T1000 (cell line): ENCODE data around the gene CD302.
"Not testable (repeated sequence)": the region's sequence is repeated elsewhere in the genome, so short reads cannot be mapped to it uniquely, and the experiment has no call there.

Experiments used
- DNase-seq: peaks from one replicate; lab custom pipeline; 2025; ENCODE audit warnings: mixed read lengths; lab: John Stamatoyannopoulos, UW

The CD302 gene

DNA sequence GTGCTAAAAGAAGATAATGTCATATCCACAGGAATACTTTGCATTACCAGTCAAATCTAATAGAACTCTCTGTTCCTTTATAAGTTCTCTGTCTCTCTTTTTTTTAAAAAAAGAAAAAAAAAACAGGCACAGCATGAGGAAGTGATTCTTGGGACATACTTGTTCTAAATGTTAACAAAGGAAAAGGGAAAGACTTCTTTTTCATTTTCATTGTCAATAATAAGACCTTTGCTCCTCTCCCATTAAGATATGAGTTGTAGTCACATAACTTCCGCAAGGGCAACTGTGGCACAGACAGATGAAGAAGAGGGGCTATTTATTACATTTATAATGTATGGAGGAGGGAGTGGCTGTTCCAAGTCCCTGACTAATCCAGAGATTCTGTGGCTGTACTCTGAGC is 4.7 kb downstream of the CD302 start:
- DNase-seq = no peak

DNA sequence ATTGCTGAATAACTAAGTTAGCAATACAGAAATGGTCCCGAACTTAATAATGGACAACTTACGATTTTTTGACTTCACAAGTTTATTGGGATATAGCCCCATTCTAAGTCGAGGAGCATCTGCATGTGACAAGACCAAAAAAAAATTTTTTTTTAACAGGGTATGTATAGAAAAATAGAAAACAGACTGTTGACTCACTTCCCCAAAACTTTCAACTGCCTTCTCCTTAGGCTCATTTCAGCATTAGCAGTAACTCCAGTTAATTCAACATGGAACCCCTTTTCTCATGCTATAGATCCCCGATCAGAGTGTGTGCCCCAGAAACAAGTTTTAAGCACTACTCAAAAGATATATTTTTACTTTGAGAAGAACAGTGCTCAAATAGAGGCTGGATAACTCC is 5.4 kb downstream of the CD302 start:
- no peak for DNase-seq

DNA sequence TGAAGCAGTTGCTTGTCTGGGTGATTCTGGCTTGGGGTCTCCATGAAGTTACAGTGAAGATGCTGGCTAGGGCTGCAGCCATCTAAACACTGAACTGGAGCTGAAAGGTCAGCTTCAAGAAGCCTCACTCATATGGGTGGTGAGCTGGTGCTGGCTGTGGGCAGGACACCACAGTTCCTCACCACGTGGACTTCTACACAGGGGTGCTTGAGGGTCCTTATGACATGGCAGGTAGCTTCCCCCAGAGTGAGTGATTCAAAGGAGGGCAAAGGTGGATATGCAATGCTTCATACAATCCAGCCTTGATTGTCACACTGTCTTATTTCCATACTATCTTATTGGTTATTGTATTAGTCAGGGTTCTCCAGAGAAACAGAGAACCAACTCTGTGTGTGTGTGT is 6.0 kb downstream of the CD302 start:
- DNase-seq = no peak

DNA sequence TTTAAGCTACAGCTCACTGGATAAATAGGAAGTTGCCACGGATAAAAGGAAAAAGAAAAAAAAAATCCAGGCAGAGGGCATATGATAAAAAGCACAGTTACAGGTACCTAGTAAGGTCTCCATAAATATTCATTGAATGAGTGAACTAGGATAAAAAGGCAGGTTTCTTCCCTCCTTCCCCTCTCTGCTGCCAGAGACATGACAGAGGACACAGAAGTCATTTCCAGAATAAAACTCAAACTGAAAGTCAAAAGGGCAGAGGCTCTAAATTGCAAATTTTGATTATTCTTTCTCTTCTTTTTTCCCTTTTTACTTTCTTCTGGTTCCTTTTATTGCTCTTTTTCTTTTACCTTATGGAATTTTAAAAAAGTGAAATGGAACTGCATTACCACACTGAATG is 7.7 kb downstream of the CD302 start:
- DNase-seq = no peak

DNA sequence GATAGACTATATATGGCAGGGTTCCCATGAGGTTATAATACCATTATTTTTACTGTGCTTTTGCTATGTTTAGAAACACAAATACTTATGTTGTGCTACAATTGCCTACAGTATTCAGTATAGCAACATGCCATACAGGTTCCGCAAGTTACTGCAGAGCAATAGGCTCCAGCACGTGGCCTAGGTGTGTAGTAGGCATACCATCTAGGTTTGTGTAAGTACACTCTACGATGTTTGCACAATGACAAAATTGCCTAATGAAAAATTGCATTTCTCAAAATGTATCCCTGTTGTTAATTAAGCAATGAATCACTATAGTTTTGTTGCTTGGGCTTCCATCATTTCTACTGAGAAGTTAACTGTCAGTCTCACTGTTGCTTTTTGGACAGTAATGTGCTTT is 9.8 kb downstream of the CD302 start:
- no peak for DNase-seq

DNA sequence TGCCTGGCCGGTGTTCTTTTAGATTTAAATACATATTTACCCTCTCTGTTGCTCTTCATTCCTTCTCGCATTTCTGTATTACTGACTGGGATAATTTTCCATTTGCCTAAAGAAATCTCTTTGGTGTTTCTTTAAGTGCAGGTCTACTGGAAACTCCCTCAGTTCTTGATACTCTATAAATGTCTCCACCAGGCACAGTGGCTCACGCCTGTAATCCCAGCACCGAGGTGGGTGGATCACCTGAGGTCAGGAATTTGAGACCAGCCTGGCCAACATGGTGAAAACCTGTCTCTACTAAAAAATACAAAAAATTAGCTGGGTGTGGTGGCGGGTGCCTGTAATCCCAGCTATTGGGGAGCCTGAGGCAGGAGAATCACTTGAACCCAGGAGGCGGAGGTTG is 10.4 kb downstream of the CD302 start:
- not testable (repeated sequence) for DNase-seq

DNA sequence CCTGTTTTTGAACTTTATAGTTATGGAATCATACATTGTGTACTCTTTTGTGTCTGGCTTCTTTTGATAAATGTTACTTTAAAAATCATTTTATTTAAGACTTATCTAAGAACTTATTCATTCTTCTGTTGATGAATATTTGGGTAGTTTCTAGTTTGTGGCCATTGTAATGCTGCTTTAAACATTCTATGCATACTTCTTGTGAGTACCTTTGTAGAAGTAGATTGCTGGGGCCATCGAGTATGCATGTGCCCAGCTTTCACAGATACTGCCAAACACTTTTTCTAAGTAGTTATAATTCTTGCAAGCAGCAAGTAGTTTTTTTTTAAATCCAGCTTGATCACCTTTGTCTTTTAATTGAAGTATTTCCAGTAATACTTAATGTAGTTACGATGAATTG is 11.1 kb downstream of the CD302 start:
- DNase-seq = no peak

DNA sequence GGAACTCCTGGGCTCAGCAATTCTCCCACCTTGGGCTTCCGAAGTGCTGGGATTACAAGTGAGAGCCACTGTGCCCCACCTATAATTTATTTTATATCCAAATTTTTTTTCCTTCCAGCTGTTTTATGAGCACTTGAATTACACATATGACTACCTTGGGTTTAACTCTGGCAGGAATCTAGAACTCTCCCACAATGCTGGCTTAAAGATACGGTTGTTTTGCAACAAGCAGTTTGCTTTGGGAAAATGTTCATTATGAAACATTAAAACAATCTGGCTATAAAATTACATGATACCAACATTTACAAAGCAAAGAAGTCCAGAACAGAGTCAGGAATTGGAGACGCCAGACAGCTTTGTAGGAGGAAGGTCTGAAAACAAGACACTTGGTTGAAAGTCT is 12.8 kb downstream of the CD302 start:
- DNase-seq = no peak

DNA sequence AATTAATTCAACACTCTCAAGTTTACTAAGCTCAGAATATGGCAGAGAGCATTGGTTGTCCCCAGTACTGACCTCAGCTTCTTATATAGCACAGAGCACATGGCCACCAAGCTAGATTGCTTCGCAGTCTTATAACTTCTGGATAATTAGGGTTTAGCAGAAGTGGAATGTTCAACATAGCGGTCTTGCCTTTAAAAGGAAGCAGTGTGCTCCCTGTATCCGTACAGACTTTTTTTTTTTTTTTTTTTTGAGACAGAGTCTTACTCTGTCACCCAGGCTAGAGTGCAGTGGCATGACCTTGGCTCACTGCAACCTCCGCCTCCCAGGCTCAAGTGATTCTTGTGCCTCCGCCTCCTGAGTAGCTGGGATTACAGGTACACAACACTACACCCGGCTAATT is 13.3 kb downstream of the CD302 start:
- not testable (repeated sequence) for DNase-seq

DNA sequence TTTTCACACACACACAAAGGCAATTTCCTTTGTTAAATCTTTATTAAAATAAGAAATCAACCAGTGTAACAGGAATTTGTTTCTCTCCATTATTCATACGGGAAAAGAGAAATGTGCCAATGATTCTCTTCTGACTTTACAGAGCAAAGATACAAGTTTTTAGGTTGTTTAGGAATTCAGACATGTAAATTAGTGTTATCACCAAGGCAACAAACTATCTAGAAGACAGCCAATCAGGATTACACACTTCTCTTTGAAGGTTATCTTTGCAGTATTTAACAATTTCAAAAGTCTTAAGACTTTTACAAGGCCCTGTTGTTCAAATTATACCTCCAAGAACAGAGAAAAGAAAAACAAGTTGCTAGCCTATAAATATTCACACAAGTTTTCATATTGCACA is 14.5 kb downstream of the CD302 start:
- no peak for DNase-seq

DNA sequence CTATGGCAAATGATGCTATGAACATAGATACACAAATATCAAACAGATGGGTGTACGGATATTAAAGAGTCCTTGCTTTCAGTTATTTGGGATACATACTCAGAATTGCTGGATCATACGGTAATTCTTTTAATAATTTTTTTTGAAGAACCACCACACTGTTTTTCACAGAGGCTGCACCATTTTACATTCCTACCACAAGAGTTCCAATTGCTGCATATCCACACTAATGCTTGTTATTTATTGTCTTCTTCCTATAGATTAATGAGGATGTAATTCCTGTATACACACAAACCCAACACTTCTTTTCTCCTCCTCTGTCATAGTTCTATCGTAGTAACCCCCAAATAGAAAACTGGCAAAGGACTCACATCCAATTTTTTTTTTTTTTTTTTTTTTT is 21.7 kb downstream of the CD302 start:
- no peak for DNase-seq

DNA sequence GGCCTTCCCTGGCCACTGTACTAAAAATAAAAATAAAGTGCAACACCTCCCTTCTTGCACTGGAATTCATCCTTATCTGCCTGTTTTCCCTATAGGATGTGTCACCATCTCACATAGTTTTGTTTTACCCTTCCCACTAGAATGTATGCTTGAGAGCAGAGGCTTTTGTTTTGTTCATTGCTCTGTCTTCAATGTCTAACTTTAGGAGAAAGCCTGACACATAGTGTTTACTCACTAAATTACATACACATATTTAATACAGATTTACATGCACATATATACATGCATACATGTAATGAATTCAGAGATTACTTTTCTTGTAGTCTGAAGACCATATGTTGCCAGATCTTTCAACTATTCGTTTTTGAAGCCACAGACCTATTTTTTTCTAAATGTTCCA is 23.0 kb downstream of the CD302 start:
- DNase-seq = no peak

DNA sequence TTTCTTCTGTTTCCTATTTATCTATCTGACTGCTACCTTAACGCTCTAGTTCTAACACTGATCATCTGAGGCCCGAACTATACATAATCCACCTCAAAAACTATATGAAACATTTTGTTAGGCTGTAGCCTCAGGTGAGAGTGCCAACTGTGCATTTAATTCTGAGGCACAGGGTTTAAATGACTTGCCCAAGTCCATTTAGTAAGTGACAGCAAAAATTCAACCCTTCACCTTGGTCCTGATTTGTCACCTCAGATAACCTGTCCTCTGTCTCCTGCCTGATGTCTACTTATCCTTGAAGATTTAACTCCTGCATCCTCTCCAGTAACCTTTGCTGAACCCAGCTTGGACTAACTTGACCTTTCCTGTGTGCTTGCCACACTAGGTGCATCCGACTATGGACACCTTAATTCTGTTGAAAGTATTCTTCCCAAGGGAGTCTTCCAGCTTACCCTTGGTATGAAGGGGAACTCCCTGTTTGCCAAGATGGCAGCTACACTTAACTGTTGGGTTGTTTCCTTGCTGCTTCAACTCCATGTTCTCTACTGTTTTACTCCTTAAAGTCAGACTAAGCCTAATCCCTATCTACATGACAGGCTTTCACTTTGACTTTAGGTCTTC is 23.5 kb downstream of the CD302 start:
- DNase-seq = no peak

DNA sequence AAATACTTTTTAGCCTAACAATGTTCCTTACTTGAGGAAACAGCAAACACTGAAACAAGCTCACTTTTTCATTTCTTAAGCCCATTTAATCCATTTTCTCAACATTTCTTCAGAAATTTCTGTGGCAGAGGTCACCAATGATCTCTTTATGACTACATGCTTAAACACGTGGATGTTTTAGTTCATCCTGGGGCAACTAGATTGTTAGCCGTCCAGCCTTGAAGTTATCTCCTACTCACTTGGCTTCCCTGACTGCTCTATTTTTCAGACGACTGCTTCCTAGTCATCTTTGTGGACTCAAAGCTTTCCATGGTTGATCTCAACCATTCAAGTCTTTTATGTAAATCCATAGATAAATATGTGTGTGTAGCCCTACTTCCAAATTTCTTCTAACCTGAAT is 24.1 kb downstream of the CD302 start:
- DNase-seq = no peak

DNA sequence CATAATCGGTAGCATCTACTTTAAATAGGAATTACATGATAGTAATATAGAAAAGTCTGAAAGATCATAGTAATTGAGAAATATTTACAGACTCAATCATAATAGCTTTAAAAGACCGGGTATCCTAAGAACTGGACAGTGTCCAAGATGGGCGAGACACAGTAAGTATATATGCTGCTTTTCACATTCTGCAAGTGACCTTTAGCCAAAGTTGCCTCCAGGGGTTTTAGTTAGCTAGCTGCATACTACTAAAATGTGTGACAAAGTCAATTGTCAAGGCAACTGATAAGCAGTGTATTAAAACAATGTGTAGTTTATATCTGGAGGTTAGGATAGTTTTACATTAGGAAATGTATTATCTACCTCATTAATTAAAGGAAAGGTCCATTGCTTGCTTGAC is 24.6 kb downstream of the CD302 start:
- DNase-seq = no peak

DNA sequence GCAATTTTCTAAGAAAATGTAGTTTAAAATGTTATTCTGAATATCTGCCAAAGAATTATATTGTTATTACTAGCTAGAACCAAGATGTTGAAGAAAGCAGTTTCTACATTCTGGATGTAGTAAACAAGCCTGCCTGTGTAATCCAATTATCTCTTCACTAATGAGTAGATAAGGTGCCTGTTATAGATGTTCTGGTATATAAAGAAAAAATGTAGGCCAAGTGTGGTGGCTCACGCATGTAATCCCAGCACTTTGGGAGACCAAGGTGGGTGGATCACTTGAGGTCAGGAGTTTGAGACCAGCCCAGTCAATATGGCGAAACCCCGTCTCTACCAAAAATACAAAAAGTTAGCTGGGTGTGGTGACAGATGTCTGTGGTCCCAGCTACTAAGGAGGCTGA is 28.9 kb downstream of the CD302 start:
- DNase-seq = no peak

DNA sequence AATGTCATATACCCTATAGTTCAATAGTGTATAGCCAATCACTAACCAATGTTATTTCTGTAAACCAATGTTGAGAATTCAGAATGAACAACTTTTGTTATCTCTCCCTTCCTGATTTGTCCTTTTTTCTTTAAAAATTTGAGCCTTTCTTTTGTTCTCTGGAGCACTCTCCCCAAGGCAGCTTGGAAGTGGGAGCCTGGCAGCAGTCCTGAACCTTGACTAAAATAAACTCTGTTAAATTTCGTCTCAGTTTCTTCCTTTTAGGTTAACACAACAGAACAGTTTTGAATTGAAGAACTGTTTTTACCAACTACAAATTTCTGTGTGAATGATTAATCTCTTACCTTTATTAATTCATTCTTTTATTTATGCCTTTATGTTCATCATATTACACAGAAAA is 35.9 kb downstream of the CD302 start:
- no peak for DNase-seq

DNA sequence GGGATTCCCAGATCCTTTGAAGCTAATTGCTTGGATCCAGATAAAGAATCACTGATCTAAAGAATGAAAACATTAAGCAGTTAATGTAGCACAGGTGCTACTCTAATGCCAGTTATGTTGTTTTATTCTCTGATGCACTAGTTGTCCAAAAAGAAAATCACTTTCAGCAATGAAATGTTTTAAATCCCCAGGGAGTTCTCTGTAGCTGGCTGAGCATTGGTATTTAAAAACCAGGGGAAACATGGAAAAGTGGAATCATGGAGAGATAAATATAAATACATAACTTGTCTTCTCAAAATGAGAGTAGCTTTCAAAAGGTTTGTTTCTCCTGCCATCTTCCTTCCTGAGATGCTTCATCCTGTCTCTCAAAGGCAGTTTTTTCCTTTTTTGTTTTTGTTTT is 37.7 kb downstream of the CD302 start:
- DNase-seq = no peak

DNA sequence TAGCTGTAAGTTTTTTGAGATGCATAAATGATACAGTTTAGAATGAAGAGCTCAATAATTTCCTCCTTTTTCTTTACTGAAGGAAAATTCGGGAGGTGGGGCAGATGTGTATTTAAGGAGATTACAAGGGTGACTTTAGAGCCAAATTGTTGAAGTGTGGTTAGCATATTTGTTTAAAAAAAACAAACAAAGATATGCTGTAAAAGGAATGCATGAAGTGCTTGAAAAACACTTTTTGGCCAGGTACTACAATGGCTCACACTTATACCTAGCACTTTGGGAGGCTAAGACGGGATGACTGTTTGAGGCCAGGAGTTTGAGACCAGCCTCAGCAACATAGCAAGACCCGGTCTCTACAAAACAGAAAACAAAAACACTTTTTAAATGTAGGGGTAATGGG is 38.4 kb downstream of the CD302 start:
- no peak for DNase-seq

DNA sequence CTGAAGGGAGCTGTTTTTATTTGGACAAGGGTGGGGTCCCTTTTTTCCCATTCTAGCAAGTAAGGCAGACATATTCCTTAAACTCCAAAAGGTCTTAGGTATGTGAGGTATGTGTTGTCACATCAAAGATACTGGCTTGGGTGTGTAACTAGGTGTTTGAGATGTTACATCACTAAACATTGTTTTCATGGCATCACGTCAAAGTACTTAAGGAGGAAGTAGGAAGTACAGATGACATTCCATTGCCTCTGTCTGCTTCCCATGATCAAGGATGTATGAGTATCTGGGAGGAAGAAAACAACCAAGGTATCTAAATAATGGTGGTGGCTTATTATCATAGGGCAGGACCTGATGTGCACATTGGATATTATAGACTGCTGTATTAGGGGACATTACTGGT is 39.3 kb downstream of the CD302 start:
- DNase-seq = no peak

DNA sequence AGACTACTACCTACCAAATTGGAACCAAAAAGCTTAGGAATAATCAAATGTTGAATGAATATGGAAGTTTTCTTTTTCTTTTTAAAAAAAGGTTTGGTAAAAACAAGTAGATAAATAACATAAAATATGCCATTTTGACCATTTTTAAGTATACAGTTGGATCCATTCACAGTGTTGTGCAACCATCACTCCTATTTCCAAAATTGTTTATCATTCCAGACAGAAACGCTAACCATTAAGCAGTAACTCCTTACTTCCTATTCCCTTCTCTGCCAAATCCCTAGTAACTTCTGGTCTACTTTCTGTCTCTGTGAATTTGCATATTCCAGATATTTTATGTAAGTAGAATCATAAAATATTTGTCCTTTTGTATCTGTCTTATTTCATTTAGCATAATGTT is 39.8 kb downstream of the CD302 start:
- no peak for DNase-seq

DNA sequence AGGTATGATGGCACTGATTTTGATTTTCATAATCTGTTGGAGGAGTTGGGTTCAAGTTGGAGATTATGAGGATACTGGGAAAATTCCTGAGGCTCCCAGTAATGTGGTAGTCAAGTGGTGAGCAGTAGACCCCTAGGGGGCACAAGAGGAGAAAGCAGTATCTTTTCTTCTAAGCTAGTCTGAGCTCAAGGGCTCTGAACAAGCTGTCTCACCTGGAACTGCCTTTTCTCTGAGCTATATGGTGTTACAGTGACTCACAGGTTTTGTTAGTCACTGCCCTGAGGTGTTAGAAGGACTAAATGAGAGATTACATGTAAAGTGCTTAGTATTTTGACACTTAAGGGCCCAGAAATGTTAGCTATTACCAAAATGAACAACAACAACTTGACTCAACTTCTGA is 42.2 kb downstream of the CD302 start:
- DNase-seq = no peak

DNA sequence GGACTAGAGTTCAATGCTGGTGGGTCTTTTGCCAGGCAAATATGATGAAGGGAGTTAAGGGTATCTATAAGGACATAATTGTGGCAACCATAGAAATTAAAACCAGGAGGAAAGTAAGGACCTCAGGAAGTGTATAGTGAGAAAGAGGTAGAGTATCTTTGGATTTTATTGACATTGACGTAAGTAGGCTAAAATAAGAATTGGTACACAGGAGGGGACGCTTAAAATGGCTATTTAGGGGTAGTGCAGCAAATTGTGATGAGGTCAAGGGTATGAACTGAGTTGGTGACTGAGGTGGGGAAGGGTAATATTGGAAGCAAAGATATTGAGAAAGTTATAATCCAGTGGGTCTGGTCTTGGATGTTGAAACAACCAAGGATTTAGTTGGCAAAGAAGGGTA is 43.0 kb downstream of the CD302 start:
- DNase-seq = no peak

DNA sequence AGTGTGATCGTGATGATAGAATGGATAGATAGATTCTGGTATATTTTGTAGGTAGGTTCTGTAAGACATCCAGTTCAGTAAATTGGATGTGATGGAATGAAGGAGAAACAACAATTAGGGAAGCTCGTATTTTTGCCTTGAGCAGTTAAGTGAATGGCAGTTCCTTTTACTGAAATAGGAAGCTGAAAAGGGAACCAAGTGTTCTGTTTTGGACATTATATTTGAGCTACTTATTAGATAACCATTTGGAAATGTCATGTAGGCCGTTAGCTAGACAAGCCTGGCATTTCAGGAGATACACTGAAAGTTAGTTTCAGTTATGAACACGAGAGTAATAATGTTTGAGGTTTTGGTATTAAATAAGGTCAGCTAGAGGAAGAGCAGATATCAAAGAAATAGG is 44.2 kb downstream of the CD302 start:
- DNase-seq = no peak

DNA sequence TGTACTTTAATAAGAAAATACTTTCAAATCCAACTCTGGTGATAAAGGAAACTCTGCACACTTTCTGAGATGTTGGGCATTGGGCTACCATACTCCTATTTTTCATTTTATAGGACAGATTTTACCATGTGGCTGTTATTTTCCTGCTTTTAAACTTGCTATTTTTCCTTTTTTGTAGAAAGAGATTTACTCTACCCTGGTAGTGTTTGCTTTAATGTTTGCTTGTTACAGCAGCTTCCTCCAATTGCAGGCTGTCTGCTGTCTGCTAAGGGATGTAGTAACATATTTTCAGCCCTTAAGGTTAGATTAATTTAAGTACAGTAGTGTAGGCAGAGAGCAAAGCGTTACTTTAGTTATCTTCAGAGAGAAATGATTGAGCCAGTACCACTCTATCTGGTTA is 47.1 kb downstream of the CD302 start:
- no peak for DNase-seq
